ENCODE data around the gene NKX2-3. TPM values are rescaled to one million over a fixed set of nuclear protein-coding genes. Genes with fewer than 3 reads are reported as not detected.
A peak's percentile ranks its signal among the peaks of the same experiment; 100 is the strongest.

Gene NKX2-3
- total RNA-seq, 3 donors from 2014 or later: 4.9 to 38.5 (median 11.0) TPM

- no peak for ATAC-seq
- Histone ChIP-seq H3K9me3 (no peaks in the 10 kb centered on the region), H3K4me1 (ENCODE audit: low read depth) (peaks cover 8% of the 10 kb centered on the region), H3K36me3 (ENCODE audit: low read depth) (no peaks in the 10 kb centered on the region), H3K4me3 (no peak overlapping the region)
- intact Hi-C loops (cut with DNase I, micrococcal nuclease): loop anchor here in 1 of 2 donors (10.0 kb wide), 1 partner anchor 110 kb away; the partner anchor contains the start of gene GOT1
- TF ChIP-seq, protein P1, sequence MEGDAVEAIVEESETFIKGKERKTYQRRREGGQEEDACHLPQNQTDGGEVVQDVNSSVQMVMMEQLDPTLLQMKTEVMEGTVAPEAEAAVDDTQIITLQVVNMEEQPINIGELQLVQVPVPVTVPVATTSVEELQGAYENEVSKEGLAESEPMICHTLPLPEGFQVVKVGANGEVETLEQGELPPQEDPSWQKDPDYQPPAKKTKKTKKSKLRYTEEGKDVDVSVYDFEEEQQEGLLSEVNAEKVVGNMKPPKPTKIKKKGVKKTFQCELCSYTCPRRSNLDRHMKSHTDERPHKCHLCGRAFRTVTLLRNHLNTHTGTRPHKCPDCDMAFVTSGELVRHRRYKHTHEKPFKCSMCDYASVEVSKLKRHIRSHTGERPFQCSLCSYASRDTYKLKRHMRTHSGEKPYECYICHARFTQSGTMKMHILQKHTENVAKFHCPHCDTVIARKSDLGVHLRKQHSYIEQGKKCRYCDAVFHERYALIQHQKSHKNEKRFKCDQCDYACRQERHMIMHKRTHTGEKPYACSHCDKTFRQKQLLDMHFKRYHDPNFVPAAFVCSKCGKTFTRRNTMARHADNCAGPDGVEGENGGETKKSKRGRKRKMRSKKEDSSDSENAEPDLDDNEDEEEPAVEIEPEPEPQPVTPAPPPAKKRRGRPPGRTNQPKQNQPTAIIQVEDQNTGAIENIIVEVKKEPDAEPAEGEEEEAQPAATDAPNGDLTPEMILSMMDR (IDR thresholded peaks at IDR 0.05): no peak
- no peak for DNase-seq
These were observed 11.6 kb downstream of the NKX2-3 start for GRCh38 chr10:99544322-99544721.

DNA sequence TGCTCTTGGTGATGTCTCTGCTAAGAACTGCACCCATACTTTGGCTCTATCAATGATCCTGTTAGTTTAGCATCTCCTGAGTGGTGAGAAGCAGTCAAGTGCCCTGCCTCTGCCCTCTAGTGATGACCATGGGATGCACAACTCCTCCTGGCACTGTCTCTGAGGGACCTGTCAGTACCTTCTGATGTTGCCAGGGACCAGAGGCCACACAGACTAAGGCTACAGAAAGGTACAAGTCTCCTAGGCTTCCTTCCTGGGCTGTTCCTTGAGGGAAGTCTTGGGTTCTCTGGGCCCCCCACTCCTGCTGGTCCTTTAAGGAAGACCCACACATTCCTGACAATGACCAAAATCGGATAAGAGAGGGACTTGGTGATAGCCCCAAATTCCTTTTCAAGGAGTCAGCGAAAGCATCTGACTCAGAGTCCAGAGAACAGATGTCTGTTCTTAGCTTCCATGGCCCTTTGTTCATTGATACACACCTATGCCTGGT, 15.3 kb downstream of the NKX2-3 start:
- TF ChIP-seq, protein P1 (IDR thresholded peaks at IDR 0.05): peak; percentile 17
- intact Hi-C loops (cut with DNase I, micrococcal nuclease): loop anchor here in 1 of 2 donors (10.0 kb wide), 1 partner anchor 113 kb away; the partner anchor contains the start of gene GOT1
- no peaks in the 10 kb centered on the region for H3K4me1 ChIP-seq (ENCODE audit: low read depth)
- no peaks in the 10 kb centered on the region for H3K9me3 ChIP-seq
- ATAC-seq (peak; percentile 66), DNase-seq (no peak)
- H3K4me3 ChIP-seq: no peak overlapping the region
- H3K36me3 ChIP-seq (ENCODE audit: low read depth): no peaks in the 10 kb centered on the region

- Histone ChIP-seq H3K9me3 (no peaks in the 10 kb centered on the region), H3K4me1 (ENCODE audit: low read depth) (no peaks in the 10 kb centered on the region), H3K36me3 (ENCODE audit: low read depth) (no peaks in the 10 kb centered on the region), H3K4me3 (no peak overlapping the region)
- intact Hi-C loops (cut with DNase I, micrococcal nuclease): no loop called here
- TF ChIP-seq, protein P1 (IDR thresholded peaks at IDR 0.05): no peak
- DNase-seq (peak in 2 of 3 donors; percentile 61 to 64), ATAC-seq (peak; percentile 56)
These were observed 18.4 kb downstream of the NKX2-3 start for GRCh38 chr10:99551158-99551557.

DNA sequence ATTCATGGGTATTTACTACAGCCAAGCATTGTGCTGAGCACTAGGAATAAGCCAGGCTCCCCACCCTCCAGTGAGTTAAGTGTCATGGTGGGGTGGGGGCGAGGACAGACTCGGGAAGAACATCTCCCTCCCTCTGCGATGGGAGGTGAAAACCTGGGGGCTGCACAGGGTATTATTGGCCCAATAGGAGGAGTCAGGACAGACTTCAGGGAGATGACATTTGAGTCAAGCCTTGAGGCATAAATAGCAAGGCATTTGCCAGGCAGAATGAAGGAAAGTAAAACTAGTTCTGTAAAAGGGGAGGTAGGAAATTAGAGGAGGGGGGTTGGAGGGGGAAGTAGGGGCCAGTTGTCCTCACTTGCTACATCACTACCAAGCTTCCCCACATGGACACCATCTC, 18.9 kb downstream of the NKX2-3 start:
- TF ChIP-seq, protein P1 (IDR thresholded peaks at IDR 0.05): no peak
- Histone ChIP-seq H3K36me3 (ENCODE audit: low read depth) (no peaks in the 10 kb centered on the region), H3K4me1 (ENCODE audit: low read depth) (no peaks in the 10 kb centered on the region), H3K4me3 (no peak overlapping the region), H3K9me3 (no peaks in the 10 kb centered on the region)
- intact Hi-C loops (cut with DNase I, micrococcal nuclease): no loop called here
- no peak for ATAC-seq
- no peak for DNase-seq

DNA sequence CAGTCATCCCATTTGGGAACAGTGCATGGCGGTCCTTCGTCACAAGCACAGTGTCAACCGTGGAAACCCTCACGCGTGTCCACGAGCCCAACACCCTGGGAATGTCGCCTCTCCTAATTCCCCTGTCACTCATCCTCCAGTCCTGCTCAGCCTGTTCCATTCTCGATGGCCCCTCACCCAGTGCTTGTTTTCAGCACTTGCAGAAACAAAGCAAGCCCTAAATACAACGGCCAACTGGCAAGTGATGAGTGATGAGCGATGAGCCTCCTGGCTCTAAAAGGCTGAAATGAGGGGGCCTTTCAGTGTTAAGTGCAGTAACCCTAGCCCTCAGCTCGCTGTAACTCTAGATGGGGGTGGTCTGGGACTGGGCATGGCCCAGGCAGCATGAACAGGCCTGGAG, 22.6 kb downstream of the NKX2-3 start:
- H3K9me3 ChIP-seq: no peaks in the 10 kb centered on the region
- no peaks in the 10 kb centered on the region for H3K4me1 ChIP-seq (ENCODE audit: low read depth)
- no peak overlapping the region for H3K4me3 ChIP-seq
- no peak for DNase-seq
- ATAC-seq: no peak
- TF ChIP-seq, protein P1 (IDR thresholded peaks at IDR 0.05): no peak
- no peaks in the 10 kb centered on the region for H3K36me3 ChIP-seq (ENCODE audit: low read depth)
- intact Hi-C loops (cut with DNase I, micrococcal nuclease): no loop called here

All from mucosa of descending colon (tissue), 3 donors.